ENCODE results near the gene KRT86. TPM values are rescaled to one million over a fixed set of nuclear protein-coding genes. Genes with fewer than 3 reads are reported as not detected.
"Not testable (repeated sequence)": the region's sequence is repeated elsewhere in the genome, so short reads cannot be mapped to it uniquely, and the experiment has no call there.

The KRT86 gene
- polyA plus RNA-seq, 2 donors = 0.04 to 0.10 TPM

- 85 to 87% methylated on average over 14 of the region's 14 CpGs for WGBS, 2 donors
- Histone ChIP-seq H3K4me3 (ENCODE audit: low read depth in 1 of 2, low read length in 2 of 2) (no peak overlapping the region), H3K36me3 (ENCODE audit: control insufficient read depth in 2 of 2, insufficient read depth in 2 of 2, low read length in 1 of 2) (no peaks in the 10 kb centered on the region), H3K4me1 (ENCODE audit: control insufficient read depth in 2 of 2, insufficient read depth in 2 of 2, low read length in 1 of 2) (peaks cover 0 to 9% of the 10 kb centered on the region in 2 donors), H3K27me3 (ENCODE audit: control insufficient read depth in 1 of 2, insufficient read depth in 2 of 2, low read length in 2 of 2) (no peaks in the 10 kb centered on the region), H3K9me3 (ENCODE audit: control insufficient read depth in 2 of 2, insufficient read depth in 1 of 2, low read depth in 1 of 2, low read length in 1 of 2) (no peaks in the 10 kb centered on the region), H3K27ac (ENCODE audit: low read depth in 2 of 2, low read length in 1 of 2) (peak overlapping the region; percentile 64 to 89)
Measured at GRCh38 chr12:52279422-52280318, 5.2 kb downstream of the KRT86 start.

- WGBS, 2 donors = 31 to 48% methylated on average over 3 of the region's 3 CpGs
- Histone ChIP-seq H3K27ac (ENCODE audit: low read depth in 2 of 2, low read length in 1 of 2) (peak overlapping the region; percentile 64 to 89), H3K36me3 (ENCODE audit: control insufficient read depth in 2 of 2, insufficient read depth in 2 of 2, low read length in 1 of 2) (no peaks in the 10 kb centered on the region), H3K4me1 (ENCODE audit: control insufficient read depth in 2 of 2, insufficient read depth in 2 of 2, low read length in 1 of 2) (peaks cover 0 to 9% of the 10 kb centered on the region in 2 donors), H3K27me3 (ENCODE audit: control insufficient read depth in 1 of 2, insufficient read depth in 2 of 2, low read length in 2 of 2) (no peaks in the 10 kb centered on the region), H3K4me3 (ENCODE audit: low read depth in 1 of 2, low read length in 2 of 2) (no peak overlapping the region), H3K9me3 (ENCODE audit: control insufficient read depth in 2 of 2, insufficient read depth in 1 of 2, low read depth in 1 of 2, low read length in 1 of 2) (no peaks in the 10 kb centered on the region)
Measured at GRCh38 chr12:52280319-52280795, 5.9 kb downstream of the KRT86 start.

- H3K4me1 ChIP-seq (ENCODE audit: control insufficient read depth in 2 of 2, insufficient read depth in 2 of 2, low read length in 1 of 2) = peaks cover 0 to 9% of the 10 kb centered on the region in 2 donors
- H3K4me3 ChIP-seq (ENCODE audit: low read depth in 1 of 2, low read length in 2 of 2) = no peak overlapping the region
- 43 to 52% methylated on average over 4 of the region's 4 CpGs for WGBS, 2 donors
- peak overlapping the region; percentile 64 to 84 for H3K27ac ChIP-seq (ENCODE audit: low read depth in 2 of 2, low read length in 1 of 2)
- H3K9me3 ChIP-seq (ENCODE audit: control insufficient read depth in 2 of 2, insufficient read depth in 1 of 2, low read depth in 1 of 2, low read length in 1 of 2) = no peaks in the 10 kb centered on the region
- no peaks in the 10 kb centered on the region for H3K27me3 ChIP-seq (ENCODE audit: control insufficient read depth in 1 of 2, insufficient read depth in 2 of 2, low read length in 2 of 2)
- no peaks in the 10 kb centered on the region for H3K36me3 ChIP-seq (ENCODE audit: control insufficient read depth in 2 of 2, insufficient read depth in 2 of 2, low read length in 1 of 2)
Measured at GRCh38 chr12:52280796-52281560, 6.5 kb downstream of the KRT86 start.

- Histone ChIP-seq H3K27ac (ENCODE audit: low read depth in 2 of 2, low read length in 1 of 2) (no peak overlapping the region), H3K4me1 (ENCODE audit: control insufficient read depth in 2 of 2, insufficient read depth in 2 of 2, low read length in 1 of 2) (peaks cover 0 to 5% of the 10 kb centered on the region in 2 donors), H3K36me3 (ENCODE audit: control insufficient read depth in 2 of 2, insufficient read depth in 2 of 2, low read length in 1 of 2) (no peaks in the 10 kb centered on the region), H3K4me3 (ENCODE audit: low read depth in 1 of 2, low read length in 2 of 2) (no peak overlapping the region), H3K9me3 (ENCODE audit: control insufficient read depth in 2 of 2, insufficient read depth in 1 of 2, low read depth in 1 of 2, low read length in 1 of 2) (no peaks in the 10 kb centered on the region), H3K27me3 (ENCODE audit: control insufficient read depth in 1 of 2, insufficient read depth in 2 of 2, low read length in 2 of 2) (no peaks in the 10 kb centered on the region)
- 69 to 85% methylated on average over 4 of the region's 4 CpGs for WGBS, 2 donors
Measured at GRCh38 chr12:52284562-52285171, 10.2 kb downstream of the KRT86 start.

- Histone ChIP-seq H3K9me3 (ENCODE audit: control insufficient read depth in 2 of 2, insufficient read depth in 1 of 2, low read depth in 1 of 2, low read length in 1 of 2) (no peaks in the 10 kb centered on the region), H3K4me3 (ENCODE audit: low read depth in 1 of 2, low read length in 2 of 2) (no peak overlapping the region), H3K36me3 (ENCODE audit: control insufficient read depth in 2 of 2, insufficient read depth in 2 of 2, low read length in 1 of 2) (no peaks in the 10 kb centered on the region), H3K27me3 (ENCODE audit: control insufficient read depth in 1 of 2, insufficient read depth in 2 of 2, low read length in 2 of 2) (no peaks in the 10 kb centered on the region), H3K27ac (ENCODE audit: low read depth in 2 of 2, low read length in 1 of 2) (no peak overlapping the region), H3K4me1 (ENCODE audit: control insufficient read depth in 2 of 2, insufficient read depth in 2 of 2, low read length in 1 of 2) (peaks cover 0 to 2% of the 10 kb centered on the region in 2 donors)
- 77 to 87% methylated on average over 2 of the region's 2 CpGs for WGBS, 2 donors
Measured at GRCh38 chr12:52285172-52285745, 10.8 kb downstream of the KRT86 start.

GRCh38 chr12:52285851-52286530 lies 11.5 kb downstream of the KRT86 start:
- no peaks in the 10 kb centered on the region for H3K9me3 ChIP-seq (ENCODE audit: control insufficient read depth in 2 of 2, insufficient read depth in 1 of 2, low read depth in 1 of 2, low read length in 1 of 2)
- H3K27ac ChIP-seq (ENCODE audit: low read depth in 2 of 2, low read length in 1 of 2) = no peak overlapping the region
- no peak overlapping the region for H3K4me3 ChIP-seq (ENCODE audit: low read depth in 1 of 2, low read length in 2 of 2)
- H3K36me3 ChIP-seq (ENCODE audit: control insufficient read depth in 2 of 2, insufficient read depth in 2 of 2, low read length in 1 of 2) = no peaks in the 10 kb centered on the region
- H3K4me1 ChIP-seq (ENCODE audit: control insufficient read depth in 2 of 2, insufficient read depth in 2 of 2, low read length in 1 of 2) = peaks cover 0 to 2% of the 10 kb centered on the region in 2 donors
- H3K27me3 ChIP-seq (ENCODE audit: control insufficient read depth in 1 of 2, insufficient read depth in 2 of 2, low read length in 2 of 2) = no peaks in the 10 kb centered on the region
- WGBS, 2 donors = 82 to 86% methylated on average over 20 to 24 of the region's 24 CpGs

GRCh38 chr12:52286857-52287785 lies 12.7 kb downstream of the KRT86 start:
- not testable (repeated sequence) for H3K27me3 ChIP-seq (ENCODE audit: control insufficient read depth in 1 of 2, insufficient read depth in 2 of 2, low read length in 2 of 2); H3K4me1 ChIP-seq (ENCODE audit: control insufficient read depth in 2 of 2, insufficient read depth in 2 of 2, low read length in 1 of 2); H3K9me3 ChIP-seq (ENCODE audit: control insufficient read depth in 2 of 2, insufficient read depth in 1 of 2, low read depth in 1 of 2, low read length in 1 of 2); H3K27ac ChIP-seq (ENCODE audit: low read depth in 2 of 2, low read length in 1 of 2); H3K4me3 ChIP-seq (ENCODE audit: low read depth in 1 of 2, low read length in 2 of 2); H3K36me3 ChIP-seq (ENCODE audit: control insufficient read depth in 2 of 2, insufficient read depth in 2 of 2, low read length in 1 of 2)
- 85 to 91% methylated on average over 17 to 21 of the region's 21 CpGs for WGBS, 2 donors

All from esophagus (tissue), 2 donors.